GM20431 (cell line): ENCODE data around the gene PPIB.
"Not testable (repeated sequence)": the region's sequence is repeated elsewhere in the genome, so short reads cannot be mapped to it uniquely, and the experiment has no call there.

Experiments
- in situ Hi-C: fragments of 300-500 bp; cut with MseI, MboI; formaldehyde crosslinking; loops from one replicate; pipeline ENCODE4 v1.15.0; 2020; ENCODE audit warnings: low sequenced_read_pairs; ENCODE audit not compliant: unreplicated experiment

The PPIB gene

DNA sequence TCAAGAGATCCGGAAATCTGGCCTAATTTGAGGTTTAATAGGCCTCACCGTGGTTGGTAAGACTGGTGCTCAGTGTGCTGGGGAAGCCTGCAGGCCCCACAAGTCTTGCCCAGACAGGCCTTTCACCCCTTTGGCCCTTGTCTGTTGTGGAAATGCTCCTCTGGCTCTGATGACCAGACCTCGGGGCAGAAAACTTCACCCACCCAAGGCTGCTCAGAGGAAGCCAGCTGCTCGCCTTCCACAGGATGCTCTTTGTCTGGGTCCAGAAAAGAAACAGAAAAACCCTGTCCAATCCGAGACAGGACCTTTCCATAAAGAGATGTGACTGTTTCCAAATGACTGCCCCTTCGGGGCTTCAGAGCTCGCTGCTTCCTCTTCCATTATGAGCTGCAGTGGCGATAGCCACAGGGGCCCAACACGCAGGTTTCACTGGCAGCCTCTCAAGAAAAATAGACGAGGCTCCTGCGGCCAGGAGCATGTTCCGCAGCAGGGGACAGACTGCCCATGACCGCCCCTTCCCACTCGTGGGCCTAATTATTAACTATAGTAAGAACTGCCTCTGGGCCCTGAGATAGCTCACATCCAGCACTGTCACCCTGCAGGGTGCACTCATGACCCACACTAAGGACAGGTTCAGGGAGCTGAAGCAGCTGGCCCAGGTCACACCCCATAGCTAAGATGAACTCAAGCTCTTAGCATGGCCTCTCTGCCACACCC, 18.1 kb downstream of the PPIB start:
- in situ Hi-C loops, result no loop called here

DNA sequence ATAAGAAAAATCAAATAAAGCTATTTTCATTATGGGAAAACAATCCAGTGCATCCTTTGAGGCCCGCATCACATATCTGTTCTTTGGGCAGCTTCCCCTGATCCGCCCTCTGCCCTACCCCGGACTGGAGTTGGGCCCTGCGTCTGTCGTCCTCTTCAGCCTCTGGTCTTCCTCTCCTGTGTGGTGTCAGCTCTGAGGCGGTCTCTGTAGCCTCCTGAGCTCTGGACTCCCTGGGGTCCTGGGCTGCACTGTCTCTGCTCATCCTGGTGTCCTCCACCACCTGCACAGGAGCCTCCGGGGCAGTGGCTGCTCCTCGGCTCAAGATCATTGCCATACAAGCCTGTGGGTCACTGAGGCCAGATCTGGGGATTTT, 18.6 kb downstream of the PPIB start:
- in situ Hi-C loops, result no loop called here

DNA sequence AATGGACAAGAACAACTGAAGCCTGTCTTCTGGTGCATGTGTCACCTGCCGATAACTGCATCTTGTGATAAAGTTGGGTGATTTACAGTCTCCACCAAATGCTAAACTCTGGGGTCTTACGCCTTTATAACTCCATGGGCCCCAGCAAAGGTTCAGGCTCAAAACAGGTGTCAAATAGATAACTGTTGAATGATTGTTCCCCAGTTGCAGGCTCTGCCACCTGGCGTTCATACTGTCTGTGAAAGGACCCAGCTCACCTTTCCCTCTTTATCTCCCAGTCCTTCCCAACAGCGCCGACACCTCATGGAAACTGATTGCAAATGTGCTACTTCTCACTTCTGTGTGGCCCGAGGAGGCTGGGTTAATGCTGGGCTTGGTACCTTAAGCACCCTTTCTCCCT, 19.5 kb downstream of the PPIB start:
- in situ Hi-C loops, result no loop called here

DNA sequence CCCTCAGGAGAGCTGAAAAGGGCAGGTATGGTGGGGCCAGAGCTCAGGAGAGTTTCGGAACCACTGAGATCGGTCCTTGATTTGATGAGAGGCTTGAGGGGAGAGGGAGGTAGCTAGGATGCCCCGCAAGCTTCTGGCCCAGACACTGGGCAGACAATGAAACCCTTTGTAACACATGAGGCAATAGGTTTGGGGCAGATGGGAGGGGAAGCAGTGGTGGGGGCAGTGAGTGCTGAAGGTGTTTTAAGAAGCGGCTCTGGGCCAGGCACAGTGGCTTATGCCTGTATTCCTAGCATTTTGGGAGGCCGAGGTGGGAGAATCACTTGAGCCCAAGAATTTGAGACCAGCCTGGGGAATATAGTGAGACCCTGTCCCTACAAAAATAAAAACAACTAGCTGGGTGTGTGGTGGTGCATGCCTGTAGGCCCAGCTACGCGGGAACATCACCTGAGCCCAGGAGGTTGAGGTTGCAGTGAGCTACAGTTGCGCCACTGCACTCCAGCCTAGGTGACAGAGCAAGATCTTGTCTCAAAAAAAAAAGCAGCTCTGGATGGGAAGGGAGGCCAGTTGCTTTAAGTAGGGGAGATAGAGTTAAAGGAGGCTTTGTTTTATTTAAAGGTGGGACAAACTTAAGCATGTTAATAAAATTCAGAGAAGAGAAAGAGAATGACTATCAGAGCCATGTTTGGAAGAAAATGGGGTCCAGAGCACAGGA, 20.9 kb downstream of the PPIB start:
- in situ Hi-C loops, result no loop called here

DNA sequence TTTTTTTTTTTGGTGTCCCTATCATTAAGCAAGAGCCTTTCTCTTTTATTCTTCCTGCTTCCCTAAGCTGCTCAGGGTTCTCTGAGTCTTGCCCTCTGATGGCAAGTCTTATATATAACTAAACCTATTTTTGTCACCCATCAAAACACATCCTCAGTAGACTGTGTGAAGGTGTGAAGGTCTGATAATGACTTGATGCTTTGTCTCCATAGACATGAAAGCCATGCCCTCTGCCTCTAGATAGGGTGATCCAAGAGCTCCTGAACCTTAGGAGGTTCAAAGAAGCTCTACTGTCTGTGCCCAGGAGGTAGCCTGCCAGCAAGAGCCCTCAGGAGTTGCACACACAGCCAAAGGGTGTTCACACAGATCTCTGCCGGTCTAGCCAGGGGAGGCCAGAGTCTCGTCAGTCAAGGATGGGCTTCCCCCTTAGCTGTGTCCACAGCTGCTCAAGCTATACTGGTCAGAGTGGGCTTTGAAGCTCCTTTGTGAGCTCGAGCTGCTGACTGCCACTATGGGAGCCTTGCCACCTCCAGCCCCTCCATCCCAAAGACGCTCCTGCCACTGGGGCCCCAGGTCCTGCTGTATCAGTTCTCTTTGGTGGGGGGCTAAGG, 24.4 kb downstream of the PPIB start:
- in situ Hi-C loops, result no loop called here

DNA sequence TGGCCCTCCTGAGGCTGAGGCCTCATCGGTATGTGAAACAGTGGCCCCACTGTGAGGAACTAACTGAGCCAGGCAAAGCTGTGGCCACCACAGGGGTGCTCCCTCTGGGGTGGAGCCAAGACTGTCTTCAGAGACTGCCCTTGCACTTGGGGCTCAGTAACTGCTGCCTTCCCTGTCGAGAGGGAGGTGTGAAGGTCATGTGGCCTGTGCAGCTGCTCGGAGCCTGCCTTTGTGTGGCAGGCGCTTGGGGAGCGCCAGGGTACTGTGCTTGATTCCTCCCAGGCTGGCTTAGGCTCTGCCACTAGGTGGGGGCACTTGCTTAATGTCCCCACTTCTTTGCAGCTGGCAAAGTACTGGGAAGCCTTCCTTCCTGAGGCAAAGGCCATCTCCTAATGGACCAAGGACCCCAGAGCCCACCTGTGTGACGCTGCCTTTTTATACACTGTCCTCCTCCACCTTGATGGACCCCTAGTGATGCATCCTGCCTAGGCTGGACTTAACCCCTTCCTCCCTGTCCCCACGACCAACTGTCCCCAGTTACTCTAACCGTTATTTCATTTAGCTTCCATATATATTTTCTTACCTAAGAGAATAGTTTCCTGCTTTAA, 25.5 kb downstream of the PPIB start:
- in situ Hi-C loops, result no loop called here

DNA sequence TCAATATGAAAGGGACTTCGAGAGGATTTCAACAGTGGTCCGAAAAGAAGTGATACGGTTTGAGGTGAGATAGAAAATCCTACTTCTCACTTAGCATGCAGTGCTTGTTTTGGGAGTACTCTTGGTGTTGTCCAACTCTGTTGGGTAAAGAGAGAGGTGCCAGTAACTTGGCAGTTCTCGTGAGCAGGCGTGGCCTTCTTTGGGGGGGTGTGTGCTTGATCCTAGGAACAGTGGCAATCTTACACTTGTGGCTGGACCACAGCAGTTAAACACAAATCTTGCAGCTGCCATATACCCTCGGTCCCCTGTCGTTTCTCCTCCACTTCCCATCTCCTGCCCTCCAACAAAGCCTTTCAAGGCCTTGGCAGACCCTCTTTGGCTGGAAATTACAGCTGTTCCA, 26.5 kb downstream of the PPIB start:
- in situ Hi-C loops, result no loop called here

DNA sequence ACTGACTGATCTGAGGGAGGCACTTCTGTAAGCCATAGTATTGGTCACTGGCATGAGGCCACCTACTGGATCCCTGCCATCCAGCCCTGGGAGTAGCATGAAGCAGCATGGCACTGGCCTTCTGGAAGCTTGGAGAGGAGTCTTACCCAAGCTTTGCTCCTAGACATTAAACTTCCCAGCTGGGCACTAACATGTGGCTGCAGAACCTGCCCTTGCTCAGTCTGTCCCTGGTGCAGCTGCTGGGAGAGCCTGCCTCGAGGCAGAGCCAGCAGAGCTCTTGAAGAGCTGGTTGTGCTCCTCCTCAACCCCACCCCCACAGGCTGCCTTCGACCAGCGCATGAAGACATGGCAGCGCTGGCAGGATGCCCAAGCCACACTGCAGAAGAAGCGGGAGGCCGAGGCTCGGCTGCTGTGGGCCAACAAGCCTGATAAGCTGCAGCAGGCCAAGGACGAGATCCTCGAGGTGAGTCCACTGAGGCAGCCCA, 28.4 kb downstream of the PPIB start:
- in situ Hi-C loops, result no loop called here

DNA sequence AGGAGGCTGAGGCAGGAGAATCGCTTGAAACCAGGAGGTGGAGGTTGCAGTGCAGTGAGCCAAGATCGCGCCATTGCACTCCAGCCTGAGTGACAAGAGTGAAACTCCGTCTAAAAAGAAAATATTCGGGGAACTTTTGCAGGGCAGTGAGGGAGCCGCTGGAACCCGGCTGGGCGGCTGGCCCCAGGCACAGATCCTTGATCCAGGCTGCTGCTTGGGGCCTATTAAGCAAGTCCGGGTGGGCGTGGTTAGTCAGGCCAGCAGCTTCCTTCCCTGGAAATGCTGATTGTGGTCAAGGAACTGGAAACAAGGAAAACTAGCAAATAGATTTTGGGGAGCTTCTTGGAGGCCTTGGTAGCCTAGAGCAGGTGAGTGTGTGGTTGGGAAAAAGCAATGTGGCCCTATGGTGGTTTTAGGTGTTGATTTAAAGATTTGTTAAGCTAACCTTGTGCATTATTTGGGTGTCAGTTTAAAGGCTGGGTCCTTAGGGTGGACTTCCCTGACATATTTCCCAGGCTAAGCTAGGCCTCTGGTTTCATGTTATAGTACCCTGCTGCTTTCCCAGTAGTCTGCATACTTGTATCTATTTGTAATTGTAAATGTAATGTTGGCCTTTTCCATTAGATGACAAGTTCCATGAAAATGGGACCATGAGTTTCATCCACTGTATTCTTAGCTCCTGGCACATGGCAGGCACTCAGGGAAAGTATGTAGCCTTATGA, 29.0 kb downstream of the PPIB start:
- in situ Hi-C loops, result no loop called here

DNA sequence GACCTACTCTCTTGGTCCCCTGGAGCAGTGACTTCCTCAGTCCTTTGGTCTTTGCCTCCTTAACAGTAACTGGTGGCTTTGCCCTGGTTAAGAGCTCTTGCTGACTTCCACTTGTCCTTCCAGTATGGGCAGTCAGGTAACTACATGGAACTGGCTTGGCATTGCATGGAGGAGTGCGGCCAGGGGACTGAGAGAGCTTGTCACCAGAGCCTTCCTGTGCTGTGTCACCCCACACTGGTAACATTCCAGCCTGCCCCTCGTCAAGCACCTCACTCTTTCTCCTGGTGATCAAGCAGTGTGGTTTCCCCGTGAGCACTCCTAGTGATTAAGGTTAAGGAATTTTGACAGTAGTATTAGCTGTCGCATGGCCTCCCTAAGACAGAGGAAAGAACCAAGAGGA, 30.6 kb downstream of the PPIB start:
- in situ Hi-C loops, result no loop called here

DNA sequence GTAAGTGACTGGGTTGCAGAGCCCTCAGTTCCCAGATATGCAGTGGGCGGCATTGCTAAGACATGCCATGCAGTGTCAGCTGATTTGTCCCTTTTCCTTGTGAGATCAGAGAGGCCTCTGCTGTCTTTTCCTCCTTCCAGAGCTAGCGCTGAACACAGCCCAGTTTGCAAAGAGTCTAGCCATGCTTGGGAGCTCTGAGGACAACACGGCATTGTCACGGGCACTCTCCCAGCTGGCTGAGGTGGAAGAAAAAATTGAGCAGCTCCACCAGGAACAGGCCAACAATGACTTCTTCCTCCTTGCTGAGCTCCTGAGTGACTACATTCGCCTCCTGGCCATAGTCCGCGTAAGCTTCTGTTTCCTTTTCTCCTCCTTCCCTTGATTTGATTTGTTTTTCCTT, 31.3 kb downstream of the PPIB start:
- in situ Hi-C loops, result no loop called here

DNA sequence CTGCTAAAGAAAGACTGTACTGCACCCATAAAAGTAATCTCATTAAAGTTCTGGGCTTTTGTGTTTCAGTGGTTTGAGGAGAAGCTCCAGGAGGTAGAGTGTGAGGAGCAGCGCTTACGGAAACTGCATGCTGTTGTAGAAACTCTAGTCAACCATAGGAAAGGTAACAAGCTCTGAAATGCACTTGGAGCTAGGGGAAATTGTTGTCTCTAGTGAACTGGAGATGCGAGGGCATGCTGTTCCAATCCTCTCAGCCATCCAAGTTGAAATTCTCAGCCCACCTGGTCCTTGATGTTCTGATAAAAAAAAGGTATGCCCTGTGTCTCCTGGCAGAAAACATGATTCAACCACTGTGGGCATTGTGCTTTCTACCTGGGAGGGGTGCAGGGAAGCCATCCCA, 32.7 kb downstream of the PPIB start:
- in situ Hi-C loops, result no loop called here

DNA sequence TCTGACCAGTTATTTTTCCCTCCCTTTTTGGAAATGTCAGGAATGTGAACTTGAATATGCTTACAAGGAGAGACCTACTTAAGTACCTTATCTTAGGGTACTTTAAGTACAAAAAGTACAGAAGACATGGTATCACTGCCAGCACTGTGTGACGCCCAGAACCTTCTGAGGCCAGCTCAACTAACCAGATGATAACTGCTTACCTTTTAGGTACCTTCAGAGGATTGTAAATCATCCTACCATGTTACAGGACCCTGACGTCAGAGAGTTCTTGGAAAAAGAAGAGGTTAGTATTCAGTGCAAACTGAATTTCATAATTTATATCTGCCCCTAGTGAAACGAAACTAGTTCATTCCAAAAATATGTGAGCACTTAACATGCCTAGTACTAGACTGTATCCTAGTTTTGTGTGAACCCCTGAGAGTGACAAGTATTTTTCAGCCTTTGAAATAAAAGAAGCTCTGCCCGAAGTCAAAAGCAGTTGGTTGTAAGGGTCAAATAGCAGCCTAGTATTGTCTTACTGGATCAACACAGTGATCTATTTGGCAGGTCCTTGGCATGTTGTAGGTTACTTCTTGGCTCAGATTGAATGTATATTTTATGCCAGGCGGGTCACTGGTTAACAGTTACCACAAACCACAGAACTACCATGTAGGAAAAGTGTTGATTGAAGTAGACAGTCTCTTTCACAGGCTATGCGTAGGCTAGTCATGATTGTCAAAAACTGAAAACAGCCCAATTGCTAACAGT, 35.1 kb downstream of the PPIB start:
- in situ Hi-C loops, result no loop called here

DNA sequence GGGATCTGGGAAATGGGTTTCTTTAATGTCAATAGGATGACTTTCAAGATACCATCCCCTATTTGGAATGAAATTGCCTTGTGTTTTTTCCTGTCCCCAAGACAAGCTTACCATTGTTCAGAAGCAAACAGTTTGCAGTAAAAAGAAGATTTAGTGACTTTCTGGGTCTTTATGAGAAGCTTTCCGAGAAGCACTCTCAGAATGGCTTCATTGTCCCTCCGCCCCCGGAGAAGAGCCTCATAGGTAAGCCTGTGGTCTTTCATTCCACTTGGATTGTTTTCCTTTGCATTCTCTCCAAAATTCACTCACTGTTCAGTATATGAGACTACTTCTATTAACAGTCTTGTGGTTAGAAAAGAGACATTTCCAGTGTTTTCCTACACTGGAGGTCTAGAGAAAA, 36.8 kb downstream of the PPIB start:
- in situ Hi-C loops, result no loop called here

DNA sequence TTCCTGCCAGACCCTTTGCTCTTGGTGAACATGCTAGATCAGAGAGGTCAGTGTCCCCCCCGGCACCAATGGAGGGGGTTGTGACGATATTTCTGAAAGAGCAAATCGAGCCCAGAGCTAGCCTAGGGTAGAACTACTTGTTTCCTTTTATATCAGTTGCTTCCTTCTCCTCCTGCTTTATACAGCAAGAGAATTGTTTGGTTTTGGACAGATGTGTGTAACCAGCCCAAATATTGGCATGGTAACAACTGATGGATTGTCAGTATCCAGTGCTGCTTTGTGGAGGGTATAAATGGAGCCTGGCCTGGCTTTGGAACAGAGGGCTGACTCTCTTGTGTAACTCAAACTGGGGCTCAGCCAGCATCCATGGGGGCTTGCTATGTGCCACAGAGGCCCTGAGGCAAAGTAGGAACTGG, 39.9 kb downstream of the PPIB start:
- in situ Hi-C loops, result no loop called here

DNA sequence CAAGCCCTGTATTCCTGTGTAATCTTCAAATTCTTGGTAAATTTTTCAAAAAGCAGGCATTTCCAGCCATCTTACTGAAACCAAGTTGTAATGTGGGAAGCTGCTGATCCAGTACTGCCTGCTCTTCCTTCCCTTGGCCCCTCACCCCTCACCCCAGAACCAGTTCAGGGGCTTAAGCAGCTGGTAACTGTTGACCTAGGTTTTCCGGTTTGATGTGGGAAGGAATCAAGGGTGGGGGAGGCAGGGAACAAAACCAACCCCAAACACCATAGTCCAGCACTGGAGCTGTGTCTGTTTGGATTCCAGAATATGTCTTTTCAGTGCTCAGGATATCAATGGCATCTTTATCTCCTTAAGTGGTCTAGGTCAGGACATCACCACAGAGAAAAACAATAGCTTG, 40.4 kb downstream of the PPIB start:
- in situ Hi-C loops, result no loop called here

DNA sequence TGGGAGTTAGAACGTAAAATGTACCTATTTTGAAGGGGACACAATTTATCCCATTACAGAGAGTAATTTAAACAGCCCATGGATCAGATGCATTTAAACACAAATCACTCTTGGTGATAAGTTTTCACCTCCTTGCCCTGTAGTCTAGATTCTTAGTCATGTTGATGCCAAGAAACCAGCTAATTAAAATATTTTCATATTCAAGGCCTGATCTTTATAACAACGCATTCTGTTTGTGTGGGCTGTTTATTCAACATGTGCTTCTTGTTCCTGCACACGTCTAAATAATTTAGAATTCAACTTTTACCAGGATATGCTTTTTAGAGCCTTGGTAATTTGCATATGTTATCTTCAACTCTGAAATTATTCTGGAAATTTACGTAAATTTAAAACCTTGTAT, 41.2 kb downstream of the PPIB start:
- in situ Hi-C loops, result no loop called here

DNA sequence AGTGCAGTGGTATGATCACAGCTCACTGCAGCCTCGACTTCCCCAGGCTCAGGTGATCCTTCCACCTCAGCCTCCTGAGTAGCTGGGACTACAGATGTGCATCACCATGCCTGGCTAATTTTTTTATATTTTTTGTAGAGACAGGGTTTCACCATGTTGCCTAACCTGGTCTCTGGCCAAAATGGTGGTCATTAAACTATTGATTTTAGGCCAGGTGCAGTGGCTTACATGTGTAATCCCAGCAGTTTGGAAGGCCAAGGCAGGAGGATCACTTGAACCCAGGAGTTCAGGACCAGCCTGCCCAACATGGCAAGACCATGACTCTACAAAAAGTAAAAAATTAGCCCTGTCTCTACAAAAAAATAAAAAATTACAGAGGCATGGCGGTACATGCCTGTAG, 42.5 kb downstream of the PPIB start:
- in situ Hi-C loops, result not testable (repeated sequence)

DNA sequence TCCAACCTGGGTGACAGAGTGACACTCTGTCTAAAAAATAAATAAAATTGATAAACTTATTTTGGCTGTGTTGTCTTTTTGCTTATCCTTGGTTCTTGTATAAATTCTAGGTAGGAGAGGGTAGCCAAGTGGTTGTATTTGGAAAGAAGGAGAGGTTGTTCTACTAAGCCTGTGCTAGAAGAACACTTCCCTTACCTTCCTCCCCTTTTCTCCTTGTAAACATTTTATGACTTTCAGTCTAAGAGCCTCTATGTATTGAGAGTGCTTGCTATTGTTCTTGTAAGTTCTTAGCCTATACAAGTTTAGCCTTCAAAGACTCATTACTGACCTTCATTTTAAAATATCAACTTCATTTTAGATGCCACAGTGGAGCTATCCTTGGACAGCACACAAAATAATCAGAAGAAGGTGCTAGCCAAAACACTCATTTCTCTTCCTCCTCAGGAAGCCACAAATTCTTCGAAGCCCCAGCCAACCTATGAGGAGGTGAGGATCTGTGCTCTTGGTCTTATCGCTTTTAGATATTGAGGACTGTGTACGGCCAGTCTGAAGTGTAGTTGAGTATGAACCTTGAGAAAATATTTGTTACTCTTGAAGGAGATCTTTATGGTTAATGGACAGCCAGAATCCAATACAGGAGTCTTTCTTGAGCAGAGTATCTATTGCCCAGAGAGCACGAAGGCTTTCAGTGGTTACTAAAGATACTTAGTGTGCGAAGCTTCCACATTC, 44.9 kb downstream of the PPIB start:
- in situ Hi-C loops, result no loop called here
